GM13976 (cell line): ENCODE measurements around the gene DPEP2NB.

Experiments
- DNase-seq: peaks from one replicate; pipeline ENCODE4 v3.0.0; 2012; ENCODE audit warnings: low spot score
- CTCF ChIP-seq: IDR thresholded peaks from 2 replicates; pipeline ENCODE4 v1.5.1; 2012; ENCODE audit warnings: borderline replicate concordance, mild to moderate bottlenecking; ENCODE audit not compliant: insufficient read depth; ENCODE audit errors: extremely low read depth, missing control alignments, control extremely low read depth
- in situ Hi-C: fragments of 300-500 bp; cut with MboI; formaldehyde crosslinking; loops from one replicate; pipeline ENCODE4 v1.12.0; 2022; ENCODE audit warnings: low sequenced_read_pairs, mixed read lengths, inconsistent platforms; ENCODE audit not compliant: unreplicated experiment

Gene DPEP2NB

GRCh38 chr16:68049449-68049848 is 33.7 kb upstream of the DPEP2NB start:
- DNase-seq: no peak
- no peak for TF ChIP-seq CTCF
- in situ Hi-C loops: loop anchor here (25.0 kb wide), 1 partner anchor 362 kb away; no protein-coding TSS in a partner anchor

DNA sequence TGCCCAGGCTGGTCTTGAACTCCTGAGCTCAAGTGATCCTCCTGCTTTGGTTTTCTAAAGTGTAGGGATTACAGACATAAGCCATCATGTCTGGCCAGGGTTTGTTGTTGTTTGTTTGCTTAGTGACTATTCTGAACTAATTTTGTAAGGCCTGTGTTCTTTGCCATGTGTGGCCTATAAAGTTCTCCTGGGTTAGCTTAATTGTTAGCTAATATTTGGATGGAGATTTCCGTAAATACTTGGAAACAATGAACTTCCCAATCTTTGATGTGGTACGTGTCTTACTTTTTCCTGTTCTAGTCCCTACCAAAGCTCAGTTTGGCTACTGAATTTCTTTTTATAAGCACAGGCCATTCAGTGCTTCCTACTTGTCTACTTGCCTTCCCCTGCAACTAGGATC is 32.3 kb upstream of the DPEP2NB start:
- in situ Hi-C loops: loop anchor here (25.0 kb wide), 1 partner anchor 361 kb away; no protein-coding TSS in a partner anchor
- DNase-seq: no peak
- TF ChIP-seq CTCF: no peak

DNA sequence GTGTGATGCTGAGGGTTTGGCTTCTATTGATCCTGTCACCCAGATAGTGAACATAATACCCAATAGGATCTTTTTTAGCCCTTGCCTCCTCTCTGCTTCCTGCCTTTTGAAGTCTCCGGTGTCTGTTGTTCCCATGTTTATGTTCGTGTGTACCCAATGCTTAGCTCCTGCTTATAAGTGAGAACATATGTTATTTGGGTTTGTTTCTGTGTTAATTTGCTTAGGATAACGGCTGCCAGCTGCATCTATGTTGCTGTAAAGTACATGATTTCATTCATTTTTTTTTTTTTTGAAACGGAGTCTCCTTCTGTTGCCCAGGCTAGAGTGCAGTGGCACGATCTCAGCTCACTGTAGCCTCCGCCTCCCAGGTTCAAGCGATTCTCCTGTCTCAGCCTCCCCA is 30.4 kb upstream of the DPEP2NB start:
- no peak for TF ChIP-seq CTCF
- in situ Hi-C loops: loop anchor here (25.0 kb wide), 1 partner anchor 359 kb away; no protein-coding TSS in a partner anchor
- DNase-seq: no peak

- in situ Hi-C loops: loop anchor here (25.0 kb wide), 1 partner anchor 354 kb away; no protein-coding TSS in a partner anchor
- no peak for TF ChIP-seq CTCF
- DNase-seq: no peak
Observed at GRCh38 chr16:68041783-68042182, 26.1 kb upstream of the DPEP2NB start.

- TF ChIP-seq CTCF: peak; percentile 89
- in situ Hi-C loops: loop anchor here (25.0 kb wide), 1 partner anchor 353 kb away; no protein-coding TSS in a partner anchor
- peak; percentile 84 for DNase-seq
Observed at GRCh38 chr16:68040506-68041288, 25.0 kb upstream of the DPEP2NB start.

DNA sequence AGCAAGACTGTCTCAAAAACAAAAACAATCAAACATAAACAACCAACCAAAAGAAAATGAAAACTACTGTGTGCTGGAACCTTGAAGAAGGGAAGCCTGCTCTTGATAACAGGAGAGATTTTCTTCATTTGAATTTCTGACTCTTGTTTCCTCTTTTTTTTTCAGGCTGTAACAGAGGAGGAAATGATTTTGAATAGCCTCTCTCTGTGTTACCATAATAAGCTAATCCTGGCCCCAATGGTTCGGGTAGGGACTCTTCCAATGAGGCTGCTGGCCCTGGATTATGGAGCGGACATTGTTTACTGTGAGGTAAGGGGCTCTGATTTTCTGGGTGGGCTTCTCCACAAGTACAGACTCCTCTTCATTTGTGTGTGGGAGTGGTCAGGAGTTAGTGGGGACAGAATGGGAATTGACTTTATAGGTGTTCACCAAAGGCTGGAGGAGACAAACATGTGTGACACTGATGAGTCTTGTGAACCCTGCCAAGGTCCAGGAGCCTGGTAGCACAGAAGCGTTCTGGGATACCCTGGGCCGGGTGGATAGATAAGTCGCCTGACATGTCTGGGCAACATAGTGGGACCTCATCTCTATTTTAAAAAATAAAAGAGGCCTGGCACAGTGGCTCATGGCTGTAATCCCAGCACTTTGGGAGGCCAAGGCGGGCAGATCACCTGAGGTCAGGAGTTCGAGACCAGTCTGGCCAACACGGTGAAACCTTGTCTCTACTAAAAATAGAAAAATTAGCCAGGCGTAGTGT is 22.3 kb upstream of the DPEP2NB start:
- no peak for TF ChIP-seq CTCF
- in situ Hi-C loops: loop anchor here (25.0 kb wide), 1 partner anchor 351 kb away; no protein-coding TSS in a partner anchor
- no peak for DNase-seq
